NCI-H1092 (cell line): ENCODE data around the gene LYRM2.

Source experiments
- DNase-seq: peaks from one replicate; lab custom pipeline; 2025; lab: John Stamatoyannopoulos, UW

LYRM2 gene

GRCh38 chr6:89596056-89596455 lies 42.5 kb downstream of the LYRM2 start:
- no peak for DNase-seq

GRCh38 chr6:89591745-89592144 lies 46.8 kb downstream of the LYRM2 start:
- no peak for DNase-seq

- no peak for DNase-seq
These were observed 48.4 kb downstream of the LYRM2 start for GRCh38 chr6:89590133-89590532.

GRCh38 chr6:89589297-89590025 lies 49.1 kb downstream of the LYRM2 start:
- DNase-seq: no peak

GRCh38 chr6:89585154-89585553 lies 53.4 kb downstream of the LYRM2 start:
- DNase-seq: no peak

GRCh38 chr6:89584539-89584938 lies 54.0 kb downstream of the LYRM2 start:
- no peak for DNase-seq

GRCh38 chr6:89583559-89583958 lies 55.0 kb downstream of the LYRM2 start:
- DNase-seq: no peak

GRCh38 chr6:89582669-89583325 lies 55.8 kb downstream of the LYRM2 start:
- no peak for DNase-seq

- peak; percentile 41 for DNase-seq
These were observed 56.9 kb downstream of the LYRM2 start for GRCh38 chr6:89581689-89582088.

GRCh38 chr6:89580997-89581666 lies 57.4 kb downstream of the LYRM2 start:
- no peak for DNase-seq

- DNase-seq: no peak
These were observed 63.0 kb downstream of the LYRM2 start for GRCh38 chr6:89575562-89575960.

GRCh38 chr6:89574910-89575561 lies 63.5 kb downstream of the LYRM2 start:
- DNase-seq: no peak

- DNase-seq: no peak
These were observed 70.7 kb downstream of the LYRM2 start for GRCh38 chr6:89567630-89568390.

- DNase-seq: no peak
These were observed 71.5 kb downstream of the LYRM2 start for GRCh38 chr6:89566930-89567629.

GRCh38 chr6:89566008-89566800 lies 72.3 kb downstream of the LYRM2 start:
- DNase-seq: no peak

GRCh38 chr6:89564752-89565427 lies 73.7 kb downstream of the LYRM2 start:
- no peak for DNase-seq

- no peak for DNase-seq
These were observed 74.7 kb downstream of the LYRM2 start for GRCh38 chr6:89563866-89564265.

- no peak for DNase-seq
These were observed 76.2 kb downstream of the LYRM2 start for GRCh38 chr6:89562093-89562973.

- DNase-seq: no peak
These were observed 79.1 kb downstream of the LYRM2 start for GRCh38 chr6:89559487-89559886.
